PC-3 (cell line): Measurements from ENCODE around the gene MIPEP. TPM values are rescaled to one million over a fixed set of nuclear protein-coding genes. Genes with fewer than 3 reads are reported as not detected.

Source experiments
- ATAC-seq: fragments of 200-7000 bp; cut with Tn5 transposase; 2 replicates; pipeline ENCODE4 v1.9.1; 2020; ENCODE audit warnings: mild to moderate bottlenecking, moderate library complexity
- BruUV-seq: library from RNA; stranded (reverse); fragments of 400-500 nt; replicated peaks from 2 replicates; lab custom pipeline; 2021; lab: Mats Ljungman, UMichigan
- CTCF ChIA-PET: fragments of 300-600 bp; sonication (Branson Sonifier 250); formaldehyde crosslinking; loops from one replicate; lab custom pipeline; 2022; ENCODE audit warnings: antibody characterized with exemption; lab: Charles Lee
- POLR2A ChIA-PET: fragments of 300-600 bp; sonication (Branson Sonifier 250); formaldehyde crosslinking; loops from one replicate; lab custom pipeline; 2022; ENCODE audit warnings: antibody characterized with exemption; ENCODE audit not compliant: unreplicated experiment; lab: Charles Lee
- DNase-seq: peaks from one replicate; pipeline ENCODE4 v3.0.0-alpha.2; 2015
- H2AFZ ChIP-seq: fragments of 300-600 bp; sonication (generic); 2 replicates; pipeline ENCODE4 v1.6.0; 2016; ENCODE audit warnings: antibody characterized with exemption, low read length
- H3F3A ChIP-seq: fragments of 300-600 bp; sonication (generic); one replicate; pipeline ENCODE4 v1.6.0; 2017; ENCODE audit warnings: antibody characterized with exemption, low read length, control low read depth, mild to moderate bottlenecking; ENCODE audit not compliant: unreplicated experiment
- H3K27ac ChIP-seq: fragments of 300-600 bp; sonication (generic); 2 replicates; pipeline ENCODE4 v1.5.1; 2016; ENCODE audit warnings: mild to moderate bottlenecking, low read length
- H3K27me3 ChIP-seq: fragments of 300-600 bp; sonication (generic); 2 replicates; pipeline ENCODE4 v1.6.1; 2016; ENCODE audit warnings: low read length, mixed read lengths
- H3K36me3 ChIP-seq: fragments of 300-600 bp; sonication (generic); 2 replicates; pipeline ENCODE4 v1.6.1; 2016; ENCODE audit warnings: low read depth, mixed run types, low read length, mixed read lengths
- H3K4me1 ChIP-seq: fragments of 300-600 bp; sonication (generic); 2 replicates; pipeline ENCODE4 v1.5.1; 2016; ENCODE audit warnings: low read length; ENCODE audit not compliant: insufficient read depth
- H3K4me2 ChIP-seq: fragments of 300-600 bp; sonication (generic); 2 replicates; pipeline ENCODE4 v1.6.0; 2016; ENCODE audit warnings: low read length
- H3K4me3 ChIP-seq: fragments of 300-600 bp; sonication (generic); 2 replicates; pipeline ENCODE4 v1.5.1; 2016; ENCODE audit warnings: mild to moderate bottlenecking, low read length, mixed read lengths
- H3K79me2 ChIP-seq: fragments of 300-600 bp; sonication (generic); 2 replicates; pipeline ENCODE4 v1.6.1; 2017; ENCODE audit warnings: low read length, mixed read lengths
- H3K9ac ChIP-seq: fragments of 300-600 bp; sonication (generic); 2 replicates; pipeline ENCODE4 v1.6.0; 2016; ENCODE audit warnings: mild to moderate bottlenecking, low read length
- H3K9me2 ChIP-seq: fragments of 300-600 bp; sonication (generic); replicated peaks from 2 replicates; pipeline ENCODE4 v1.6.1; 2016; ENCODE audit warnings: mixed run types, low read length, mixed read lengths
- H3K9me3 ChIP-seq: fragments of 300-600 bp; sonication (generic); 2 replicates; pipeline ENCODE4 v1.6.1; 2016; ENCODE audit warnings: low read length, mixed read lengths
- H4K20me1 ChIP-seq: fragments of 300-600 bp; sonication (generic); 2 replicates; pipeline ENCODE4 v1.6.1; 2016; ENCODE audit warnings: low read length, mixed read lengths
- CTCF ChIP-seq: fragments of 300-600 bp; sonication (generic); conservative IDR thresholded peaks from 2 replicates; pipeline ENCODE4 v1.5.1; 2017; ENCODE audit warnings: antibody characterized with exemption, low read depth, mild to moderate bottlenecking, low read length
- EZH2 ChIP-seq: fragments of 300-600 bp; sonication (generic); IDR thresholded peaks from one replicate; pipeline ENCODE4 v1.6.1; 2017; ENCODE audit warnings: antibody characterized with exemption, mild to moderate bottlenecking, low read length; ENCODE audit not compliant: unreplicated experiment
- EZH2phosphoT487 ChIP-seq: fragments of 300-600 bp; sonication (generic); IDR thresholded peaks from 2 replicates; pipeline ENCODE4 v1.6.1; 2018; ENCODE audit warnings: mild to moderate bottlenecking, antibody characterized with exemption, low read length, borderline replicate concordance
- intact Hi-C: fragments of 100-400 bp; cut with micrococcal nuclease; formaldehyde crosslinking; loops from 2 replicates; pipeline ENCODE4 v1.9.0; 2023
- total RNA-seq: library from RNA; depleted of rRNA; stranded (reverse); fragments of >200 nt; gene quantifications from 2 replicates; pipeline ENCODE4 v1.2.3, GENCODE V29; 2014

Gene MIPEP
- total RNA-seq, 1 experiment from 2014 or later, result 30.5 TPM

- intact Hi-C loops, result no loop called here
- ChIA-PET CTCF (no interaction called here), POLR2A (no interaction called here)
- H3K4me3 ChIP-seq, result no peak overlapping the region
- no peak overlapping the region for H3K27ac ChIP-seq
- DNase-seq (no peak), ATAC-seq (no peak)
- H3F3A ChIP-seq, result no peaks in the 10 kb centered on the region
- TF ChIP-seq EZH2phosphoT487 (no peak), EZH2 (no peak), CTCF (no peak)
- no peaks in the 10 kb centered on the region for H3K9me2 ChIP-seq
- no peak overlapping the region for H3K4me2 ChIP-seq
- H2AFZ ChIP-seq, result no peak overlapping the region
- no peaks in the 10 kb centered on the region for H3K27me3 ChIP-seq
- H3K9me3 ChIP-seq, result no peaks in the 10 kb centered on the region
- no peaks in the 10 kb centered on the region for H3K36me3 ChIP-seq
- H4K20me1 ChIP-seq, result no peaks in the 10 kb centered on the region
- no TSS peak for BruUV-seq
- H3K79me2 ChIP-seq, result no peaks in the 10 kb centered on the region
- no peak overlapping the region for H3K9ac ChIP-seq
- H3K4me1 ChIP-seq, result no peaks in the 10 kb centered on the region
These were observed 185.8 kb downstream of the MIPEP start for GRCh38 chr13:23703246-23703860.

GRCh38 chr13:23701636-23702035, 187.6 kb downstream of the MIPEP start:
- TF ChIP-seq CTCF, result no peak
- no peak overlapping the region for H3K9ac ChIP-seq
- CTCF ChIA-PET, result no interaction called here
- ATAC-seq, result no peak
- H3K4me3 ChIP-seq, result no peak overlapping the region
- no peaks in the 10 kb centered on the region for H3K36me3 ChIP-seq
- H3K27me3 ChIP-seq, result no peaks in the 10 kb centered on the region
- intact Hi-C loops, result no loop called here
- no peaks in the 10 kb centered on the region for H3K9me2 ChIP-seq
- H3K4me2 ChIP-seq, result no peak overlapping the region
- no peak overlapping the region for H2AFZ ChIP-seq
- no peaks in the 10 kb centered on the region for H3F3A ChIP-seq
- H3K9me3 ChIP-seq, result no peaks in the 10 kb centered on the region
- no peak for DNase-seq
- no TSS peak for BruUV-seq
- no peak overlapping the region for H3K27ac ChIP-seq
- H4K20me1 ChIP-seq, result no peaks in the 10 kb centered on the region
- POLR2A ChIA-PET, result no interaction called here
- no peaks in the 10 kb centered on the region for H3K4me1 ChIP-seq
- H3K79me2 ChIP-seq, result no peaks in the 10 kb centered on the region

GRCh38 chr13:23701186-23701585, 188.0 kb downstream of the MIPEP start:
- no peak overlapping the region for H3K9ac ChIP-seq
- no peak for DNase-seq
- BruUV-seq, result no TSS peak
- H4K20me1 ChIP-seq, result no peaks in the 10 kb centered on the region
- H3K27ac ChIP-seq, result no peak overlapping the region
- H3K9me3 ChIP-seq, result no peaks in the 10 kb centered on the region
- TF ChIP-seq EZH2 (no peak), CTCF (no peak), EZH2phosphoT487 (no peak)
- ChIA-PET POLR2A (no interaction called here), CTCF (no interaction called here)
- ATAC-seq, result no peak
- H3K79me2 ChIP-seq, result no peaks in the 10 kb centered on the region
- H3K36me3 ChIP-seq, result no peaks in the 10 kb centered on the region
- no peak overlapping the region for H3K4me2 ChIP-seq
- no peak overlapping the region for H2AFZ ChIP-seq
- no peaks in the 10 kb centered on the region for H3K27me3 ChIP-seq
- H3K9me2 ChIP-seq, result no peaks in the 10 kb centered on the region
- H3K4me1 ChIP-seq, result no peaks in the 10 kb centered on the region
- H3F3A ChIP-seq, result no peaks in the 10 kb centered on the region
- intact Hi-C loops, result no loop called here
- no peak overlapping the region for H3K4me3 ChIP-seq
